AG04450 (cell line): ENCODE results near the gene EPAS1. TPM values are rescaled to one million over a fixed set of nuclear protein-coding genes. Genes with fewer than 3 reads are reported as not detected.

ENCODE experiments used
- CTCF ChIA-PET: fragments of 300-600, 350-600 bp; formaldehyde crosslinking; extraction: SDS; loops from one replicate; lab custom pipeline; 2022; ENCODE audit warnings: antibody characterized with exemption, inconsistent platforms; lab: Charles Lee
- POLR2A ChIA-PET: fragments of 350-600 bp; formaldehyde crosslinking; extraction: SDS; loops from one replicate; lab custom pipeline; 2021; ENCODE audit warnings: antibody characterized with exemption, inconsistent platforms; lab: Yijun Ruan, JAX
- DNase-seq: peaks from one replicate; pipeline ENCODE4 v3.0.0-alpha.2; 2011; ENCODE audit warnings: low read depth, low spot score
- H3K27ac ChIP-seq: one replicate; pipeline ENCODE4 v1.5.1; 2012; ENCODE audit warnings: low read depth, low read length, control low read depth
- H3K27me3 ChIP-seq: one replicate; pipeline ENCODE4 v1.6.0; 2012; ENCODE audit warnings: low read length; ENCODE audit not compliant: control insufficient read depth, insufficient read depth
- H3K4me3 ChIP-seq: 2 replicates; pipeline ENCODE4 v1.5.1; 2011; ENCODE audit warnings: mild to moderate bottlenecking, low read depth, low read length, control low read depth
- H3K9me3 ChIP-seq: 2 replicates; pipeline ENCODE4 v1.5.1; 2012; ENCODE audit warnings: low read length; ENCODE audit not compliant: control insufficient read depth, insufficient read depth
- polyA plus RNA-seq: library from polyadenylated mRNA; depleted of rRNA; stranded (reverse); fragments of >200 nt; gene quantifications from 2 replicates; pipeline ENCODE4 v1.2.3, GENCODE V29; 2011
- TF ChIP-seq, protein P1 (sequence below): IDR thresholded peaks from 2 replicates; pipeline ENCODE4 v1.5.1; 2011; ENCODE audit warnings: low read depth, low read length, control low read depth, inconsistent platforms

The EPAS1 gene
- polyA plus RNA-seq, 1 experiment = 506 TPM

DNA sequence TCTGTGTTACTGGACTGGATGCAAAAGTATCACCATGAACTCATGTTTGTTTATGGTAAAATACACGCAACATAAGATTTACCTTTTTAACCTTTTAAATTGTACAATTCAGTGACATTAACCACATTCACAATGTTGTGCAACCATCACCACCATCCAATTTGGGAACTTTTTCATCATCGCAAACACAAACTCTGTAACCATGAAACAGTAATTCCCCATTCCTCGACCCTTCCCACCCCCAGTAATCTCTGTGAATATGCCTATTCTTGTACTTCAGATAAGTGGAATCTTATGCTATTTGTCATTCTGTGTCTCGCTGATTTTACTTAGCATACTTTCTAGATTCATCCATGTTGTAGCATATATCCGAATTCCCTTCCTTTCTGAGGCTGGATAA, 31.1 kb upstream of the EPAS1 start:
- H3K4me3 ChIP-seq = no peak overlapping the region
- DNase-seq = no peak
- CTCF ChIA-PET = no interaction called here
- H3K27me3 ChIP-seq = no peaks in the 10 kb centered on the region
- H3K9me3 ChIP-seq = no peaks in the 10 kb centered on the region
- no peak overlapping the region for H3K27ac ChIP-seq
- POLR2A ChIA-PET = no interaction called here
- TF ChIP-seq, protein P1, sequence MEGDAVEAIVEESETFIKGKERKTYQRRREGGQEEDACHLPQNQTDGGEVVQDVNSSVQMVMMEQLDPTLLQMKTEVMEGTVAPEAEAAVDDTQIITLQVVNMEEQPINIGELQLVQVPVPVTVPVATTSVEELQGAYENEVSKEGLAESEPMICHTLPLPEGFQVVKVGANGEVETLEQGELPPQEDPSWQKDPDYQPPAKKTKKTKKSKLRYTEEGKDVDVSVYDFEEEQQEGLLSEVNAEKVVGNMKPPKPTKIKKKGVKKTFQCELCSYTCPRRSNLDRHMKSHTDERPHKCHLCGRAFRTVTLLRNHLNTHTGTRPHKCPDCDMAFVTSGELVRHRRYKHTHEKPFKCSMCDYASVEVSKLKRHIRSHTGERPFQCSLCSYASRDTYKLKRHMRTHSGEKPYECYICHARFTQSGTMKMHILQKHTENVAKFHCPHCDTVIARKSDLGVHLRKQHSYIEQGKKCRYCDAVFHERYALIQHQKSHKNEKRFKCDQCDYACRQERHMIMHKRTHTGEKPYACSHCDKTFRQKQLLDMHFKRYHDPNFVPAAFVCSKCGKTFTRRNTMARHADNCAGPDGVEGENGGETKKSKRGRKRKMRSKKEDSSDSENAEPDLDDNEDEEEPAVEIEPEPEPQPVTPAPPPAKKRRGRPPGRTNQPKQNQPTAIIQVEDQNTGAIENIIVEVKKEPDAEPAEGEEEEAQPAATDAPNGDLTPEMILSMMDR = no peak

DNA sequence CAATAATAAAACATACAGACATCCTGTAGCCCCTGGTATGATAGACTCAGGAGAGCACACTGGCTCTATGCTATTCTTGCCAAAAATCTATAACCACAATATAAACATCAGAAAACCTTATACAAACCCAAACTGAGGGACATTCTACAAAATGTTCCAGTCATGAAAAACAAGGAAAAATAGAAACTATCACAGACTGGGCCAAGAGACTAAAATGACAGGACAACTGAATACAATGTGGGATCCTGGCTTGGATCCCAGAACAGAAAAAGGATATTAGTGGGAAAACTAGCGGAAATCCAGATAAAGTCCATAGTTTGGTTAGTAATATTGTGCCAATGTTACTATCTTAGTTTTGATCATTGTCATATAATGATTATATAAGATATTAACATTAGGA, 29.6 kb upstream of the EPAS1 start:
- no peak for DNase-seq
- TF ChIP-seq, protein P1 = no peak

DNA sequence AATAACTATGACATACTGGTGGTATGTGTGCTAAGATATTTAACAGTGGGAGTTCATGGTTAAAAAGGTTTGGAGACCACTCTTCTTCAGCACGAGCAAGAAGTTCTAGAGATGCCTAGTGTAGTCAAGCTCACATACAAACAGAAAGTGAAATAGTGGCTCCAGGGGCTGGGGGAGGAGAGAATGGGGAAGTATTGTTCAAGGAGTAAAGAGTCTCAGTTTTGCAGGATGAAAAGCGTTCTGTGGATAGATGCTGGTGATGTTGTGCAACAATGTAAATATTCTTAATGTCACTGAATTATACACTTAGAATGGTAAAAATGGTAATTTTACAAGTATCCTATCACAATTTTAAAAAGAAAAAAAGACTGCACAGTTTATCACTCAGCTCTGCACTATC, 29.0 kb upstream of the EPAS1 start:
- H3K27ac ChIP-seq = no peak overlapping the region
- ChIA-PET CTCF (no interaction called here), POLR2A (no interaction called here)
- no peaks in the 10 kb centered on the region for H3K9me3 ChIP-seq
- no peak for DNase-seq
- no peak overlapping the region for H3K4me3 ChIP-seq
- no peaks in the 10 kb centered on the region for H3K27me3 ChIP-seq
- TF ChIP-seq, protein P1 = no peak

More for the DNA sequence above, 29.6 kb upstream of the EPAS1 start:
- Histone ChIP-seq H3K27me3 (no peaks in the 10 kb centered on the region), H3K4me3 (no peak overlapping the region), H3K27ac (no peak overlapping the region), H3K9me3 (no peaks in the 10 kb centered on the region)
- ChIA-PET POLR2A (no interaction called here), CTCF (interaction anchor here (1.3 kb wide), 1 partner anchor 256 kb away, joined by 5 read pairs; no protein-coding TSS in a partner anchor)

DNA sequence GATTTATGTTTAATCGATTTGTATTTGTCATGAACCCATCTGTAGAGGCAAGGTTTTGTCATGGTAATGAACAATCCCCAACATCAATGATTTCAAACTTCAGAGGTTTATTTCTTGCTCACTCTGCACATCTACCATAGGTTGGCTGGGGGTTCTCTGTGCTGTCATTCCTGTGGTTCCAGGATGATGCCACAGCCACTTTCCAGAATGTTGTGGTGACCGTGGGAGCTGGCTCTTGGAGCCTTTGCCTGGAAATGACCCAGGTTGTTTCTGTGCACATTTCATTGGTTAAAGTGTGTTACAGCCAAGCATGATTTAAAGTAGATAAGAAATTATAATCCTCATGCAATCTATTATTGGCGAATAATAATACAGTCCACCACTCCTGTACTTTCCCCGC, 28.2 kb upstream of the EPAS1 start:
- DNase-seq = no peak
- Histone ChIP-seq H3K4me3 (no peak overlapping the region), H3K27me3 (no peaks in the 10 kb centered on the region), H3K9me3 (no peaks in the 10 kb centered on the region), H3K27ac (no peak overlapping the region)
- TF ChIP-seq, protein P1 = no peak
- CTCF ChIA-PET = no interaction called here
- POLR2A ChIA-PET = no interaction called here

DNA sequence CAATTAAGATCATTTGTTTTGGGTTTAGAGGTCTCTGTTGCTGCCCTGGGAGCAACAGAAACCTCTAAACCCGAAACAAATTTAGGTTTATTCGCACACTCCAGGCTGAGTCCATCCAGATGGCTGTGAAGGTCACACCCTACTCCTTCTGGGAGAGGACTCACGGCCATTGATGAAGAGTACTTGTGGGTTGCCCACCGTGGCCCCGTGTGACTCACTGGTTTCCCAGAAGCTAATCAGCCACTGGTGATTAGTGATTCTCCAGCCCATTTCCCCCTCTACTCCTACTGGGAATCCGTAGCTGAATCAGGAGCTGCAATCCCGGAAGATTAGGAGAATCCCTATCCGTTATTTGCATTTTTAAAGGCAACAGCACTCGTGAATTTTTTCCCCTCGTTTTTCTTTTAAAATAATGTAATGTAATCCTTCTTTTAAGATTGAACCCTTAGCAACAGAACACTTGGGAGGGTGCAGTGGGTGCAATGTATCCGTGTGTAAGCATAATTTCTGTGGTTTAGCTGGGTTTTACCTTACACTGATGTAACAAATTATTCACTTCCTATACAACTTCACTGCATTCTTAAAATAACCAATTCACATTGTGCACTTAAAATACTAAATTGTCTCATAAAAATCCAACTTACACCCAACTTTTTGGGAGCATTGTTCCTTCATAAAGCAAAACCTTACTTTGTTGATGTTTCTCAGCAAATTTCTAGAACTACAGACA, 27.5 kb upstream of the EPAS1 start:
- TF ChIP-seq, protein P1 = no peak
- Histone ChIP-seq H3K9me3 (no peaks in the 10 kb centered on the region), H3K27ac (no peak overlapping the region), H3K4me3 (no peak overlapping the region), H3K27me3 (no peaks in the 10 kb centered on the region)
- ChIA-PET POLR2A (interaction anchor here (1.2 kb wide), 1 partner anchor 27 kb away, joined by 3 read pairs; the partner anchor contains the start of gene EPAS1), CTCF (interaction anchor here (1.2 to 2.4 kb wide), 2 partner anchors 9 to 207 kb away, joined by 4 to 5 read pairs; no protein-coding TSS in a partner anchor)
- no peak for DNase-seq
